Measurements from ENCODE around the gene RBM20.
"Not testable (repeated sequence)": the region's sequence is repeated elsewhere in the genome, so short reads cannot be mapped to it uniquely, and the experiment has no call there.

The RBM20 gene

DNA sequence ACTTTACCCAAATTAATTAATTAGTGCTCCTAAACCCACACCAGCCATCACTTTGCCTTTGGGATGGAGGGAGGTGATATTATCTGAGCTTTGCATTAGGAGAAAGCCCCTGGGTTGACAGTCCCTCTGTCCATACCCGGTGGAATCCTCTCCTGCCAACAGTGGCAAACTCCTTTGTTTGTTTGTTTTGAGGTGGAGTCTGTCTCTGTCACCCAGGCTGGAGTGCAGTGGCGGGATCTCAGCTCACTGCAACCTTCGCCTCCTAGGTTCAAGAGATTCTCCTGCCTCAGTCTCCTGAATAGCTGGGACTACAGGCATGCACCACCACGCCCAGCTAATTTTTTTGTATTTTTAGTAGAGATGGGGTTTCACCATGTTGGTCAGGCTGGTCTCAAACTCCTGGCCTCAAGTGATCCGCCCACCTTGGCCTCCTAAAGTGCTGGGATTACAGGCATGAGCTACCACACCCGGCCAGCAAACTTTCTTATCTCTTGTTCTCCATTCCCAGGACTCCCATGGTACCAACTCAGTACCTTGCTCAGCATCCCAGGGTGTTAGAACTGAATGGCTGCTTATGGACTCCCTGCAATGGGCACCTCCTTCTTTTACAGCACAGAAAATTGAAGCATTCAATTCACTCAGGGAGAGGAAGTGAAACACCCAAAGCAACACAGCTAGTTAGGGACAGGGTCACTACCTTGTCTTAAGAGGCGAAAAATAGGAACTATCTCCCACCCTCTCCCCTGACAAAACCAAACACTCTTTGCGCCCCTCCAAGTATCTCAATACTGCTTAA is 223.1 kb downstream of the RBM20 start:
- DNase-seq = not testable (repeated sequence)

DNA sequence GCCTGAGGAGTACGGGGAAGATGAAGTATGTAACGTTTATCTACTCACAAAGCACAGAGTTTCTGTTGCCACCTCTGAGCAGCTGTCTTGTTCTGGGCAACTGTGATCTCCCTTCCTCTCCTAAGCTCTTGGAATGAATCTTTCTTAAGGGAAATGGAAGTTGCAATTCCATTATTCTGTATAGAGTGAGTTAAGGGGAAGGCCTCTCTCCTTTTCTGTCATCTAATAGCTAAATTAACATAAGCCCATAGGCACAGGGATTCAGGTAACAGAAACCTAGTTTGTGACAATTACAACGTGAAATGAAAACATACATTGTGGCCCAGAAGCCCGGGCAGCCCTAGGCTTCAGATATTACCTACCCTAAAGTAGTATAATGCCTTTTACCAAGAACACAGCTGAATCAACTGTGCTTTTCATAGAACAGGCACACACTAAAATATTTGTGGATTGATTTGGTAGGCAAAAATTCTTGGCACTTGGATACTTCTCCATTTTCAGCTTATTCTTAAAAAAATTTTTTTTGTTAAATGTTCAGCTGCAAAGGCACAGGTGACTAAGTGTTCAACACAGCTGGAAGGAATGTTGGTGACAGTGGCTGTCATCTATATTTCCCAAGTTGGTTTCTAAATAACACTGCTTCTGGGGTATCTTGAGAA is 223.8 kb downstream of the RBM20 start:
- no peak for DNase-seq

GRCh38 chr10:110868981-110869380 is 224.8 kb downstream of the RBM20 start:
- DNase-seq = no peak

- DNase-seq = no peak
Measured at GRCh38 chr10:110870823-110871297, 226.7 kb downstream of the RBM20 start.

GRCh38 chr10:110871298-110872084 is 227.4 kb downstream of the RBM20 start, which contains the start of gene PDCD4:
Gene PDCD4, plus strand, starts transcription at chr10:110871928. Its CDS starts 4,100 bp downstream, at chr10:110876028.
- peak; percentile 84 to 100 (median 99) for DNase-seq

- DNase-seq = peak in 38 of 56 donors; percentile 13 to 76 (median 60)
Measured at GRCh38 chr10:110872145-110872983, 228.2 kb downstream of the RBM20 start.

DNA sequence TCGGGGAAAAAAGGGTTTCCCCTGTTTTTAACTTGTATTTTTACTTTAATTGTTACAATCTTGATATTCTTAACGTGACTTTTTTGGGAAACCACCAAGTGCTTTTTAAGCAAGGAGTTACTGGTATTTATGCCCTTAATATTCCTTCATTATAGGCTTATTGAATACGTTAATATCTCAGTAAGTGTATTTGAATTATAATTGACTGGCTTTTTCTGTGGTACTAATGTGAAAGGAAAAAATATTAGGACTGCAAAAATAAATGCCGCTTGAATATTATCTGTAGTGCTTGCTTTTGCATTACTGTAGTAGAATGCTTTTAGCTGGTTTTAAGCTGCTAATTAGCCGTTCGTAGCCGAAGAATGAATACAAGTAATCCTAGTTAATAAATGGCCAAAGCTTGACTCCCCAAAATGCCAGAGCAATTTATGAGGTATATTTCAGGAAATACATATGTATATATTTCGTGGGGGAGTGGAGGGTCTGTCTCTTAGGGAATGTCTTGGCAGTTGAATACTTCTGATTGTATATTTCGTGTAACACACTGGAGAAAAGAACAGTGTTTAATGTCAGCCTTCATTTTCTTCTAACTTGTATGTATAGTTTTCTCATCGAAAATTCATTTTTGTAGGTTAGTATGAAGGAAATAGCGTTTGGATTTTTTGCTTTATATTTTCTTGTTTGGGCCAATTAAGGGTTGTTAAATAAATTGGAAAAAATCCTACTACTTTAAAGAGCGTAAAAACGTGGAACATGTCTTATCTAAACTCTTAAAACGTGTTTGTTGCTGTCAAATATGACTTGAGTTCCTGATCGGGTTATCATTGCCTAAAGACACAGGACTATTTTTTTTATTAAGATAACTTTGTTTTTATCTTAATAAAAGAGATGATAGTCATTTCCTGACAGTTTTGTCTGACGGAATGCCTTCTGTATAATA is 229.1 kb downstream of the RBM20 start:
- DNase-seq = no peak

DNA sequence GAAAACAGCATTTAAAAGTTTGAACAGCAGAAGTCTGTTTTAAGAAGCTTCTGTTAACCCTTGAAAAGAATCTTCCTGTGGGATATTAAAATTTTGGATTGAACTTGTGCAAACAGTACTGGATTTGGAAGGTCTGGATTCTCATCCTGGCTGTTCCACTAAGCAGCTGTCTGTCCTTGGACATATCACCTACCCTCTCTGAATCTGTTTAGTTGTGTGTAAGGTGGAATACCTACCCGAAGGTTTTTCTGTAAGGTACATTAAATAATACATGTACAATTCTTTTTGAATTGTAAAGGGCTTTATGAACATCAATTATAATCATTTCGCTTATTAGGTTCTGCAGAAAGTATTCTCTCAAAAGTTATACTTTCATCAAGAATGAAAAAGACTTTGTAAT is 229.8 kb downstream of the RBM20 start:
- no peak for DNase-seq

- DNase-seq = no peak
Measured at GRCh38 chr10:110876000-110876399, 231.9 kb downstream of the RBM20 start.

GRCh38 chr10:110876788-110877187 is 232.7 kb downstream of the RBM20 start:
- DNase-seq = no peak

DNA sequence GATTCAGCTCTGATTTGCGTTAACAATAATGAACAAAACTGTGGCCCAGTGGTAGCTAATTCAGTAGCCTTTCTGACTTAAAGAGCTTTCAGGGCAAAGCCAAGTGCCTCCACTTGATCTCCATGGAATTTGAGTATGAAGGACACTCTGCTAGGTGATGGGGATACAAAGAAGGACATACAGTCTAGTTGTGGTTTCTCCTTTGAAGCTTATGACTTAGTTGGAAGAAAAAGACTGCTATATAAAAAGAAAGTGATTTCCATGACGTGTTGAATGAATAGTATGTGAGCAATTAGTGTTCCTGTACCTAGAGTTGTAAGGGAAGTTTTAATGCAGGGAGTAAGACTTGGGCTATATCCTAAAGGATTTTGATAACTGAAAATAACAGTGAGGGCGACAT is 235.9 kb downstream of the RBM20 start:
- no peak for DNase-seq

DNA sequence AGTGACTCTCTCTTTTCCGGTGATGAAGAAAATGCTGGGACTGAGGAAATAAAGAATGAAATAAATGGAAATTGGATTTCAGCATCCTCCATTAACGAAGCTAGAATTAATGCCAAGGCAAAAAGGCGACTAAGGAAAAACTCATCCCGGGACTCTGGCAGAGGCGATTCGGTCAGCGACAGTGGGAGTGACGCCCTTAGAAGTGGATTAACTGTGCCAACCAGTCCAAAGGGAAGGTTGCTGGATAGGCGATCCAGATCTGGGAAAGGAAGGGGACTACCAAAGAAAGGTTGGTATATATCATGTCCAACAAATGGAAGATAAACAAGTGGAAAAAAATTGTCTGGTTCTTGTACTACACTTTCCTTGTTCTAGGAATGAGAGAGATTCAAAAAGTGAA is 237.1 kb downstream of the RBM20 start:
- DNase-seq = no peak

DNA sequence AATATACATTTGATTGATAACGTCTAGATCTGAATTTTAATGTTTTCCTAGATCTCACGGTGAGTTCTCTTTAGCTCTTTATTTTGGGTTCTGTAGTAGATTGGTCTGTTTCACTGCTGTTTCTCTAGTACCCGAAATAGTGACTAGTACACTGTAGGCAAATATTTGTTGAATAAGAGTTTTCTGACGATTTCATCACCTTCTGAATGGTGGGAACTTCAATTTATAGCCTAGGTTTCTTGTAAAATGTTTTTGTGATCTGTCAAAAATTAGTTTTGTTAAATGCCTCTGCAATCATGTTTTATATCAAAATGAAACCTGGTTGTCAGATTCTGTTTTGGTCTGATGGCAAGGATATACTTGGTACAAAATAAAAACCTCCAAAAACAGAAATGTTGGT is 237.8 kb downstream of the RBM20 start:
- no peak for DNase-seq

GRCh38 chr10:110883924-110884323 is 239.8 kb downstream of the RBM20 start:
- DNase-seq = no peak

GRCh38 chr10:110885932-110886674 is 242.0 kb downstream of the RBM20 start:
- no peak for DNase-seq

- no peak for DNase-seq
Measured at GRCh38 chr10:110887560-110887959, 243.4 kb downstream of the RBM20 start.
